ENCODE results near the gene IPP.
"Not testable (repeated sequence)": the region's sequence is repeated elsewhere in the genome, so short reads cannot be mapped to it uniquely, and the experiment has no call there.

IPP gene

GRCh38 chr1:45739137-45739536, 11.3 kb downstream of the IPP start:
- Histone ChIP-seq H3K9ac (ENCODE audit: low read length) (no peak overlapping the region), H3K27ac (ENCODE audit: low read depth, low read length) (no peak overlapping the region)

GRCh38 chr1:45730780-45731319, 19.6 kb downstream of the IPP start:
- no peak overlapping the region for H3K27ac ChIP-seq (ENCODE audit: low read depth, low read length)
- no peak overlapping the region for H3K9ac ChIP-seq (ENCODE audit: low read length)

More at GRCh38 chr1:45739137-45739536, 11.3 kb downstream of the IPP start:
- peaks cover 6% of the 10 kb centered on the region; the same call in 1 of the 2 replicates for H3K9me3 ChIP-seq (ENCODE audit: control insufficient read depth, insufficient read depth, low read depth, low read length)
- no peaks in the 10 kb centered on the region for H3K27me3 ChIP-seq (ENCODE audit: control insufficient read depth, insufficient read depth, low read length)
- H3K4me1 ChIP-seq (ENCODE audit: control insufficient read depth, insufficient read depth, low read length) = no peaks in the 10 kb centered on the region
- peaks cover 6% of the 10 kb centered on the region for H3K36me3 ChIP-seq (ENCODE audit: control insufficient read depth, insufficient read depth, low read length)
- no peak overlapping the region for H3K4me3 ChIP-seq (ENCODE audit: low read depth, low read length)

GRCh38 chr1:45730075-45730779, 20.2 kb downstream of the IPP start:
- no peak overlapping the region for H3K27ac ChIP-seq (ENCODE audit: low read depth, low read length)
- H3K9me3 ChIP-seq (ENCODE audit: control insufficient read depth, insufficient read depth, low read depth, low read length) = no peaks in the 10 kb centered on the region
- H3K9ac ChIP-seq (ENCODE audit: low read length) = no peak overlapping the region
- H3K4me1 ChIP-seq (ENCODE audit: control insufficient read depth, insufficient read depth, low read length) = peaks cover 6% of the 10 kb centered on the region; the same call in 1 of the 2 replicates
- H3K4me3 ChIP-seq (ENCODE audit: low read depth, low read length) = no peak overlapping the region
- H3K36me3 ChIP-seq (ENCODE audit: control insufficient read depth, insufficient read depth, low read length) = no peaks in the 10 kb centered on the region
- H3K27me3 ChIP-seq (ENCODE audit: control insufficient read depth, insufficient read depth, low read length) = no peaks in the 10 kb centered on the region

More at GRCh38 chr1:45730780-45731319, 19.6 kb downstream of the IPP start:
- no peaks in the 10 kb centered on the region for H3K36me3 ChIP-seq (ENCODE audit: control insufficient read depth, insufficient read depth, low read length)
- H3K4me3 ChIP-seq (ENCODE audit: low read depth, low read length) = no peak overlapping the region
- H3K27me3 ChIP-seq (ENCODE audit: control insufficient read depth, insufficient read depth, low read length) = no peaks in the 10 kb centered on the region
- peaks cover 6% of the 10 kb centered on the region; the same call in 1 of the 2 replicates for H3K4me1 ChIP-seq (ENCODE audit: control insufficient read depth, insufficient read depth, low read length)
- no peaks in the 10 kb centered on the region for H3K9me3 ChIP-seq (ENCODE audit: control insufficient read depth, insufficient read depth, low read depth, low read length)

GRCh38 chr1:45726007-45726406, 24.4 kb downstream of the IPP start:
- not testable (repeated sequence) for H3K4me1 ChIP-seq (ENCODE audit: control insufficient read depth, insufficient read depth, low read length); H3K9ac ChIP-seq (ENCODE audit: low read length); H3K27me3 ChIP-seq (ENCODE audit: control insufficient read depth, insufficient read depth, low read length); H3K9me3 ChIP-seq (ENCODE audit: control insufficient read depth, insufficient read depth, low read depth, low read length); H3K36me3 ChIP-seq (ENCODE audit: control insufficient read depth, insufficient read depth, low read length); H3K27ac ChIP-seq (ENCODE audit: low read depth, low read length); H3K4me3 ChIP-seq (ENCODE audit: low read depth, low read length)

GRCh38 chr1:45723248-45723930, 27.1 kb downstream of the IPP start:
- H3K9ac ChIP-seq (ENCODE audit: low read length) = no peak overlapping the region
- H3K4me1 ChIP-seq (ENCODE audit: control insufficient read depth, insufficient read depth, low read length) = no peaks in the 10 kb centered on the region
- H3K36me3 ChIP-seq (ENCODE audit: control insufficient read depth, insufficient read depth, low read length) = no peaks in the 10 kb centered on the region
- H3K4me3 ChIP-seq (ENCODE audit: low read depth, low read length) = no peak overlapping the region
- no peaks in the 10 kb centered on the region for H3K9me3 ChIP-seq (ENCODE audit: control insufficient read depth, insufficient read depth, low read depth, low read length)
- no peak overlapping the region for H3K27ac ChIP-seq (ENCODE audit: low read depth, low read length)
- no peaks in the 10 kb centered on the region for H3K27me3 ChIP-seq (ENCODE audit: control insufficient read depth, insufficient read depth, low read length)

- Histone ChIP-seq H3K9ac (ENCODE audit: low read length) (no peak overlapping the region), H3K4me1 (ENCODE audit: control insufficient read depth, insufficient read depth, low read length) (no peaks in the 10 kb centered on the region), H3K27ac (ENCODE audit: low read depth, low read length) (no peak overlapping the region), H3K9me3 (ENCODE audit: control insufficient read depth, insufficient read depth, low read depth, low read length) (no peaks in the 10 kb centered on the region), H3K27me3 (ENCODE audit: control insufficient read depth, insufficient read depth, low read length) (no peaks in the 10 kb centered on the region), H3K36me3 (ENCODE audit: control insufficient read depth, insufficient read depth, low read length) (no peaks in the 10 kb centered on the region), H3K4me3 (ENCODE audit: low read depth, low read length) (no peak overlapping the region)
Observed at GRCh38 chr1:45722809-45723208, 27.6 kb downstream of the IPP start.

GRCh38 chr1:45721207-45721606, 29.2 kb downstream of the IPP start:
- Histone ChIP-seq H3K9ac (ENCODE audit: low read length) (no peak overlapping the region), H3K27me3 (ENCODE audit: control insufficient read depth, insufficient read depth, low read length) (no peaks in the 10 kb centered on the region), H3K4me1 (ENCODE audit: control insufficient read depth, insufficient read depth, low read length) (no peaks in the 10 kb centered on the region), H3K9me3 (ENCODE audit: control insufficient read depth, insufficient read depth, low read depth, low read length) (no peaks in the 10 kb centered on the region), H3K4me3 (ENCODE audit: low read depth, low read length) (no peak overlapping the region), H3K27ac (ENCODE audit: low read depth, low read length) (no peak overlapping the region), H3K36me3 (ENCODE audit: control insufficient read depth, insufficient read depth, low read length) (no peaks in the 10 kb centered on the region)

- H3K36me3 ChIP-seq (ENCODE audit: control insufficient read depth, insufficient read depth, low read length) = no peaks in the 10 kb centered on the region
- no peak overlapping the region for H3K4me3 ChIP-seq (ENCODE audit: low read depth, low read length)
- no peaks in the 10 kb centered on the region for H3K4me1 ChIP-seq (ENCODE audit: control insufficient read depth, insufficient read depth, low read length)
- no peaks in the 10 kb centered on the region for H3K9me3 ChIP-seq (ENCODE audit: control insufficient read depth, insufficient read depth, low read depth, low read length)
- H3K9ac ChIP-seq (ENCODE audit: low read length) = no peak overlapping the region
- no peak overlapping the region for H3K27ac ChIP-seq (ENCODE audit: low read depth, low read length)
- no peaks in the 10 kb centered on the region for H3K27me3 ChIP-seq (ENCODE audit: control insufficient read depth, insufficient read depth, low read length)
Observed at GRCh38 chr1:45718289-45718688, 32.2 kb downstream of the IPP start.

GRCh38 chr1:45717386-45717785, 33.1 kb downstream of the IPP start:
- H3K9ac ChIP-seq (ENCODE audit: low read length); H3K9me3 ChIP-seq (ENCODE audit: control insufficient read depth, insufficient read depth, low read depth, low read length); H3K27ac ChIP-seq (ENCODE audit: low read depth, low read length); H3K4me1 ChIP-seq (ENCODE audit: control insufficient read depth, insufficient read depth, low read length); H3K4me3 ChIP-seq (ENCODE audit: low read depth, low read length); H3K36me3 ChIP-seq (ENCODE audit: control insufficient read depth, insufficient read depth, low read length); H3K27me3 ChIP-seq (ENCODE audit: control insufficient read depth, insufficient read depth, low read length): not testable (repeated sequence)

GRCh38 chr1:45716700-45717099, 33.8 kb downstream of the IPP start:
- Histone ChIP-seq H3K27me3 (ENCODE audit: control insufficient read depth, insufficient read depth, low read length) (no peaks in the 10 kb centered on the region), H3K9ac (ENCODE audit: low read length) (no peak overlapping the region), H3K9me3 (ENCODE audit: control insufficient read depth, insufficient read depth, low read depth, low read length) (no peaks in the 10 kb centered on the region), H3K27ac (ENCODE audit: low read depth, low read length) (no peak overlapping the region), H3K4me3 (ENCODE audit: low read depth, low read length) (no peak overlapping the region), H3K4me1 (ENCODE audit: control insufficient read depth, insufficient read depth, low read length) (no peaks in the 10 kb centered on the region), H3K36me3 (ENCODE audit: control insufficient read depth, insufficient read depth, low read length) (no peaks in the 10 kb centered on the region; the same call in 1 of the 2 replicates)

GRCh38 chr1:45713711-45714110, 36.7 kb downstream of the IPP start:
- Histone ChIP-seq H3K9ac (ENCODE audit: low read length) (no peak overlapping the region), H3K9me3 (ENCODE audit: control insufficient read depth, insufficient read depth, low read depth, low read length) (no peaks in the 10 kb centered on the region), H3K4me1 (ENCODE audit: control insufficient read depth, insufficient read depth, low read length) (no peaks in the 10 kb centered on the region), H3K36me3 (ENCODE audit: control insufficient read depth, insufficient read depth, low read length) (no peaks in the 10 kb centered on the region; the same call in 1 of the 2 replicates), H3K27me3 (ENCODE audit: control insufficient read depth, insufficient read depth, low read length) (no peaks in the 10 kb centered on the region), H3K27ac (ENCODE audit: low read depth, low read length) (no peak overlapping the region), H3K4me3 (ENCODE audit: low read depth, low read length) (no peak overlapping the region)
